A673 (cell line): ENCODE results near the gene EHBP1L1.

ENCODE experiments used
- CTCF ChIP-seq: fragments of 300-800, 200-600 bp; sonication (generic); conservative IDR thresholded peaks from 2 replicates; pipeline ENCODE4 v1.5.1; 2017; ENCODE audit warnings: low read depth, mild to moderate bottlenecking, antibody characterized with exemption, low read length, moderate library complexity, mixed read lengths
- EZH2 ChIP-seq: fragments of 200-600 bp; sonication (generic); IDR thresholded peaks from 2 replicates; pipeline ENCODE4 v1.6.1; 2017; ENCODE audit warnings: borderline replicate concordance, low read depth, mild to moderate bottlenecking, mixed read lengths, antibody characterized with exemption, low read length; ENCODE audit not compliant: poor library complexity, severe bottlenecking

- TF ChIP-seq CTCF (no peak), EZH2 (no peak)
These were observed 19.2 kb upstream of the EHBP1L1 start for GRCh38 chr11:65556470-65557279.
